ENCODE measurements around the gene WBP1.

DNA sequence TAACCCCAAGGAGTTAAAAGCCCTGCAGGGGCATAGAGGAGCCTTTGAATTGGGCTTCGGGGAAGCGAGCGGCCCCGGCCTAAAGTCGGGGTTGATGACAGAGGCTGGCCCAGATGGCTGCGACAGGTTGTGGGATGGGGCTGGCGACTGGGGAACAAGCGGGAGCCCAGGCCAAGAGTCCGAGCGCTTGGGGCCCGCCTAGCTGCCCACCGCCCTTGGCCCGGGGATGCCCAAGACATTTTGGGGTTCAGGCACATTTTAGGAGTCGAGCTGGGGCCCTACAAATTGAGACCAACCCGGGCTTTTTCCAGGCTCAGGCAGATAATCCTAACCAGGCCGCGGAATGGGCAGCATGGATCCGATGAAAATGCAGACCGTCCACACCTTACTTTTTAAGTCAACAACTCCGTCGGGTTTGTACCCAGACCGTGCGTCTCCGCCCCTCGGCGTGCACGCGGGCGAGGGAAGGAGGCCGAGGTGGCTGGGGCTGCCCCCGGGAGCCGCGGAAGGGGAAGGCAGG, 17.0 kb upstream of the WBP1 start:
- TF ChIP-seq, protein P1, sequence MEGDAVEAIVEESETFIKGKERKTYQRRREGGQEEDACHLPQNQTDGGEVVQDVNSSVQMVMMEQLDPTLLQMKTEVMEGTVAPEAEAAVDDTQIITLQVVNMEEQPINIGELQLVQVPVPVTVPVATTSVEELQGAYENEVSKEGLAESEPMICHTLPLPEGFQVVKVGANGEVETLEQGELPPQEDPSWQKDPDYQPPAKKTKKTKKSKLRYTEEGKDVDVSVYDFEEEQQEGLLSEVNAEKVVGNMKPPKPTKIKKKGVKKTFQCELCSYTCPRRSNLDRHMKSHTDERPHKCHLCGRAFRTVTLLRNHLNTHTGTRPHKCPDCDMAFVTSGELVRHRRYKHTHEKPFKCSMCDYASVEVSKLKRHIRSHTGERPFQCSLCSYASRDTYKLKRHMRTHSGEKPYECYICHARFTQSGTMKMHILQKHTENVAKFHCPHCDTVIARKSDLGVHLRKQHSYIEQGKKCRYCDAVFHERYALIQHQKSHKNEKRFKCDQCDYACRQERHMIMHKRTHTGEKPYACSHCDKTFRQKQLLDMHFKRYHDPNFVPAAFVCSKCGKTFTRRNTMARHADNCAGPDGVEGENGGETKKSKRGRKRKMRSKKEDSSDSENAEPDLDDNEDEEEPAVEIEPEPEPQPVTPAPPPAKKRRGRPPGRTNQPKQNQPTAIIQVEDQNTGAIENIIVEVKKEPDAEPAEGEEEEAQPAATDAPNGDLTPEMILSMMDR (conservative IDR thresholded peaks at IDR 0.05 in 1 of 2, IDR thresholded peaks at IDR 0.05 in 1 of 2; ENCODE audit: low read depth in 1 of 2, low read length in 2 of 2), result no peak
- no peak for TF ChIP-seq EZH2 (IDR thresholded peaks at IDR 0.05; ENCODE audit: low read length, missing control alignments)

Measured in fibroblast of lung (primary cell).